Stimulated activated CD4-positive, alpha-beta T cell treated with anti-CD3 and anti-CD28 coated beads, Interleukin-12 subunit alpha, Interleukin-12 subunit beta, amount 100 ng/mL, for 4 hours (primary cell): ENCODE data around the gene DESI1.
A peak's percentile ranks its signal among the peaks of the same experiment; 100 is the strongest.
"Not testable (repeated sequence)": the region's sequence is repeated elsewhere in the genome, so short reads cannot be mapped to it uniquely, and the experiment has no call there.

Experiments used
- DNase-seq: peaks from one replicate; pipeline ENCODE4 v3.0.0-alpha.2; 2020

The DESI1 gene

GRCh38 chr22:41631615-41632014 lies 10.8 kb upstream of the DESI1 start:
- DNase-seq, result not testable (repeated sequence)

GRCh38 chr22:41631115-41631514 lies 10.3 kb upstream of the DESI1 start:
- DNase-seq, result not testable (repeated sequence)

GRCh38 chr22:41625577-41625976 lies 4.7 kb upstream of the DESI1 start:
- no peak for DNase-seq

GRCh38 chr22:41621911-41622179 lies 1.0 kb upstream of the DESI1 start:
- no peak for DNase-seq

- DNase-seq, result peak; percentile 100
Observed at GRCh38 chr22:41621099-41621910, 462 bp upstream of the DESI1 start, which contains the start of gene XRCC6. TSS of gene XRCC6 (plus strand) at chr22:41621295. CDS start at chr22:41622005, 710 bp downstream.

- peak; percentile 44 for DNase-seq
Observed at GRCh38 chr22:41619979-41620588, 759 bp downstream of the DESI1 start.

- no peak for DNase-seq
Observed at GRCh38 chr22:41613456-41613855, 7.4 kb downstream of the DESI1 start.

GRCh38 chr22:41612603-41613306 lies 8.1 kb downstream of the DESI1 start:
- no peak for DNase-seq

GRCh38 chr22:41608386-41608785 lies 12.5 kb downstream of the DESI1 start:
- no peak for DNase-seq

- DNase-seq, result peak; percentile 22
Observed at GRCh38 chr22:41603873-41604332, 16.9 kb downstream of the DESI1 start.

- DNase-seq, result no peak
Observed at GRCh38 chr22:41600976-41601375, 19.9 kb downstream of the DESI1 start.

GRCh38 chr22:41598891-41599635 lies 21.8 kb downstream of the DESI1 start:
- DNase-seq, result no peak

- no peak for DNase-seq
Observed at GRCh38 chr22:41598081-41598480, 22.8 kb downstream of the DESI1 start.

GRCh38 chr22:41597635-41597953 lies 23.2 kb downstream of the DESI1 start:
- DNase-seq, result no peak

GRCh38 chr22:41596776-41597634 lies 23.8 kb downstream of the DESI1 start:
- DNase-seq, result peak; percentile 21

GRCh38 chr22:41595703-41596102 lies 25.1 kb downstream of the DESI1 start:
- no peak for DNase-seq

GRCh38 chr22:41593336-41593960 lies 27.4 kb downstream of the DESI1 start:
- not testable (repeated sequence) for DNase-seq

- peak; percentile 100 for DNase-seq
Observed at GRCh38 chr22:41589391-41590241, 31.2 kb downstream of the DESI1 start, which contains the start of gene PMM1. TSS of gene PMM1 (minus strand) at chr22:41589840. CDS start at chr22:41589805, 35 bp downstream.

GRCh38 chr22:41587347-41587723 lies 33.5 kb downstream of the DESI1 start:
- DNase-seq, result no peak

- DNase-seq, result no peak
Observed at GRCh38 chr22:41585898-41586297, 34.9 kb downstream of the DESI1 start.

- DNase-seq, result no peak
Observed at GRCh38 chr22:41584881-41585280, 36.0 kb downstream of the DESI1 start.
